Measurements from ENCODE around the gene SLC1A4. TPM values are rescaled to one million over a fixed set of nuclear protein-coding genes. Genes with fewer than 3 reads are reported as not detected.

The SLC1A4 gene
- polyA plus RNA-seq, 12 donors: 8.9 to 17.2 (median 14.2) TPM; not detected in 1

DNA sequence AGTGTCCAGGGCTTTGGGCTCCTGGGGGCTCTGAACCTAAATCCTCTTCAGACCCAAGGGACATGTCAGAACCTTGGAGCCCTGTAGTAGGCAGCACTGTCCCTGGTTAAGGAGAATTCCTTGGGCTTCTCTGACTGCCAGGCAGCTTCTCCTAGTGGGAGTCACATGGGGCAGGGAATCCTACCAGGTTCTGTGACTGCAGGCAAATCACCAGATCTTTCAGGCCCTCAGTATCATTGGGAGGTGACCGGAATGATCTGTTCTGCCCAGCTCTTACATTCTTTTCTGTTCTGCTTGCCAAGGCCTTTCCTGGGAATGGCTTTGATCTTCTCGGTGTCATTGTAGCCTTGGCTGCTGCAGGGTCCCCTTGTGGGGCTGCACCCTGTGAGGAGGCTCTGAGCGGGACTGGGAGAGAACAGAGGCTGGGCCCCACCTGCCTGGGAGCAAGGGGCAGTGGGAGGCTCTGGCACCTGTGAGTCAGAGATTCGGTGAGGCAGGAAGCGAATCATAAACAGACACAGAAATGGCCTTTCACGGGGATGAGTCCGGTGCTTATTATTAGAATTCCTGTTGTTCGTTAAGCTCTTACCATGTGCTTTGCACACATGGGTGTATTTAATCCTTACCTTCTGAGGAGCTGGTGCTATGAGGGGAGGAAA is 81.1 kb downstream of the SLC1A4 start:
- DNase-seq: no peak

DNA sequence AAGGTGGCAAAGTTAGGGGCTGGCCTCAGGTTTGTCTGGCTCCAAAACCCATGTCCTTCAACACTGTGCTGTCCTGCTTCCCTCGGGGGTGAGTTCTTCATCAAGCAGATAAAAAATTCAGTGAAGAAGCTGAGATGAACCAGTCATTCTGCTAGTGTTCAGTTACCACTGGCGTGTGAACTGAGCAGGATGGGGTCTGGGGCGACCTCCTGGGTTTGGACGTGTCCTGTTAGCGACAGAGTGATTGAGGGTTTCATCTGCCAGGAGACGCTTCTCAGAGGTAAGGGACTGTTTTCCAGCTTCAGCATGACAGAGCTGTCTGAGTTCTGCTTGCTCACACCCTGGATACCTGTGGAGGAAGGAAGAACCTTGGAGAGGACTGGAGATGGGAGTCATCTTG is 81.7 kb downstream of the SLC1A4 start:
- no peak for DNase-seq

DNA sequence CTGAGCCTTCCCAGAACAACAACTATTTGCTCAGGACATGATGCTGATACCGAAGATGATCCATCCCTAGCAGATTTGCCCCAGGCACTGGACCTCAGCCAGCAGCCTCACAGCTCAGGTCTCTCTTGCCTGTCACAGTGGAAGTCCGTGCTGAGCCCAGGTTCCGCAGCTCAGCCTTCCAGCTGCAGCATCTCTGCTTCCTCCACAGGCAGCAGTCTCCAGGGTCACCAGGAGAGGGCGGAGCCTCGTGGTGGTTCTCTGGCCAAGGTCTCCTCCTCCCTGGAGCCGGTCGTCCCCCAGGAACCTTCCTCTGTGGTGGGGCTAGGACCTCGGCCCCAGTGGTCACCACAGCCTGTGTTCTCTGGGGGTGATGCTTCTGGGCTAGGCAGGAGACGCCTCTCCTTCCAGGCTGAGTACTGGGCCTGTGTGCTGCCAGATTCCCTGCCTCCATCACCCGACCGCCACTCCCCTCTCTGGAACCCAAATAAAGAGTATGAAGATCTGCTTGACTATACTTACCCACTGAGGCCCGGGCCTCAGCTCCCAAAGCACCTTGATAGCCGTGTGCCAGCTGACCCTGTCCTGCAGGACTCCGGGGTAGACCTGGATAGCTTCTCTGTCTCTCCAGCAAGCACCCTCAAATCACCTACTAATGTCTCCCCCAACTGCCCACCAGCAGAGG is 82.4 kb downstream of the SLC1A4 start:
- DNase-seq: no peak

DNA sequence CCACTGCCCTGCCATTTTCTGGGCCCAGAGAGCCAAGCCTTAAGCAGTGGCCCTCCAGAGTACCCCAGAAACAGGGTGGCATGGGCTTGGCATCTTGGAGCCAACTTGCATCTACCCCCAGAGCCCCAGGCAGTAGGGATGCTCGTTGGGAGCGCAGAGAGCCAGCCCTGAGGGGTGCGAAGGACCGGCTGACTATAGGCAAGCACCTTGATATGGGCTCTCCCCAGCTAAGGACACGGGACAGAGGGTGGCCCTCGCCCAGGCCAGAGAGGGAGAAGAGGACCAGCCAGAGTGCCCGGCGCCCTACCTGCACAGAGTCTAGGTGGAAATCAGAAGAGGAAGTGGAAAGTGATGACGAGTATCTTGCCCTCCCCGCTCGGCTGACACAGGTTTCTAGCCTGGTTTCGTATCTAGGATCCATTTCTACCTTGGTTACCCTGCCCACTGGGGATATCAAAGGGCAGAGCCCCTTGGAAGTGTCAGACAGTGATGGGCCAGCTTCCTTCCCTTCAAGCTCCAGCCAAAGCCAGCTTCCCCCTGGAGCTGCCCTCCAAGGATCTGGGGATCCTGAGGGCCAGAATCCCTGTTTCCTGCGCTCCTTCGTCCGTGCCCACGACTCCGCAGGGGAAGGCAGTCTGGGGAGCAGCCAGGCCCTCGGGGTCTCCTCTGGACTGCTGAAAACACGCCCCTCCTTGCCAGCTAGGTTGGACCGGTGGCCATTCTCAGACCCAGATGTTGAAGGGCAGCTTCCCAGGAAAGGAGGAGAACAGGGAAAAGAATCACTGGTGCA is 83.2 kb downstream of the SLC1A4 start:
- DNase-seq: no peak

Other genes starting within 250 kb of the SLC1A4 start
- 10 to 100 TPM in 11 of 12 donors, not detected in 1; 20.9 to 35.6 (median 27.6) TPM for gene CEP68, start 67.0 kb downstream of the SLC1A4 start, polyA plus RNA-seq (ENCODE audit: insufficient read length in 12 of 12)
- gene RAB1A, start 140.7 kb downstream of the SLC1A4 start, polyA plus RNA-seq (ENCODE audit: insufficient read length in 12 of 12): 100 to 1,000 TPM in 11 of 12 donors, not detected in 1; 113 to 183 (median 140) TPM
- gene ACTR2, start 238.4 kb downstream of the SLC1A4 start, polyA plus RNA-seq (ENCODE audit: insufficient read length in 12 of 12): 100 to 1,000 TPM in 11 of 12 donors, not detected in 1; 111 to 169 (median 127) TPM